ENCODE data around the gene VWA5B2. TPM values are rescaled to one million over a fixed set of nuclear protein-coding genes. Genes with fewer than 3 reads are reported as not detected.

VWA5B2 gene
- polyA plus RNA-seq, 1 donor from 2014 or later = 0.33 TPM

- Histone ChIP-seq H3K27me3 (ENCODE audit: insufficient read depth, low read depth, low read length) (peaks cover 74% of the 10 kb centered on the region), H2AFZ (ENCODE audit: low read depth, low read length) (no peak overlapping the region), H3K27ac (ENCODE audit: low read length) (no peak overlapping the region)
Measured at GRCh38 chr3:184230603-184231528, 1.5 kb downstream of the VWA5B2 start.

More at GRCh38 chr3:184230603-184231528, 1.5 kb downstream of the VWA5B2 start:
- Histone ChIP-seq H3K9me2 (ENCODE audit: insufficient read depth, low read length) (no peaks in the 10 kb centered on the region), H3K4me3 (ENCODE audit: low read length) (peak overlapping the region; percentile 76), H3K36me3 (ENCODE audit: insufficient read depth, low read length) (no peaks in the 10 kb centered on the region), H3K79me2 (replicated peaks; ENCODE audit: insufficient read depth, low read length) (no peaks in the 10 kb centered on the region), H3K9ac (ENCODE audit: low read length) (no peak overlapping the region), H3K9me3 (ENCODE audit: low read length) (no peaks in the 10 kb centered on the region), H4K20me1 (ENCODE audit: insufficient read depth) (no peaks in the 10 kb centered on the region), H3K4me2 (ENCODE audit: low read length) (no peak overlapping the region), H3F3A (ENCODE audit: insufficient read depth, low read length, poor library complexity, severe bottlenecking) (no peaks in the 10 kb centered on the region)
- no peak for TF ChIP-seq EP300 (conservative IDR thresholded peaks at IDR 0.05; ENCODE audit: poor library complexity, severe bottlenecking)
- TF ChIP-seq TAF1 (IDR thresholded peaks at IDR 0.05; ENCODE audit: low read depth) = no peak
- TF ChIP-seq SMC3 (conservative IDR thresholded peaks at IDR 0.05; ENCODE audit: poor library complexity) = no peak
- TF ChIP-seq RAD21 (conservative IDR thresholded peaks at IDR 0.05) = no peak
- no peak for TF ChIP-seq POLR2AphosphoS5 (IDR thresholded peaks at IDR 0.05)
- no peak for TF ChIP-seq REST (IDR thresholded peaks at IDR 0.05; ENCODE audit: borderline replicate concordance)
- TF ChIP-seq CTCF (IDR thresholded peaks at IDR 0.05; ENCODE audit: poor library complexity, severe bottlenecking) = no peak
- no peak for TF ChIP-seq MXI1 (conservative IDR thresholded peaks at IDR 0.05; ENCODE audit: poor library complexity, severe bottlenecking)
- no peak for TF ChIP-seq EZH2 (IDR thresholded peaks at IDR 0.05; ENCODE audit: borderline replicate concordance, insufficient read depth, low read length, poor library complexity, severe bottlenecking)

Measured in neural cell (in vitro differentiated cells).